ENCODE data around the gene AFF1.

The AFF1 gene

GRCh38 chr4:87068583-87069021 is 133.8 kb downstream of the AFF1 start:
- no peak for TF ChIP-seq RAD21 (IDR thresholded peaks at IDR 0.05; ENCODE audit: low read depth)
- no peak for TF ChIP-seq EP300 (IDR thresholded peaks at IDR 0.05; ENCODE audit: borderline replicate concordance)
- TF ChIP-seq, protein P1, sequence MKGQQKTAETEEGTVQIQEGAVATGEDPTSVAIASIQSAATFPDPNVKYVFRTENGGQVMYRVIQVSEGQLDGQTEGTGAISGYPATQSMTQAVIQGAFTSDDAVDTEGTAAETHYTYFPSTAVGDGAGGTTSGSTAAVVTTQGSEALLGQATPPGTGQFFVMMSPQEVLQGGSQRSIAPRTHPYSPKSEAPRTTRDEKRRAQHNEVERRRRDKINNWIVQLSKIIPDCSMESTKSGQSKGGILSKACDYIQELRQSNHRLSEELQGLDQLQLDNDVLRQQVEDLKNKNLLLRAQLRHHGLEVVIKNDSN (IDR thresholded peaks at IDR 0.05) = no peak
- no peak for TF ChIP-seq FOXM1 (IDR thresholded peaks at IDR 0.05; ENCODE audit: borderline replicate concordance, low read depth)
- no peak for TF ChIP-seq TAF1 (IDR thresholded peaks at IDR 0.05; ENCODE audit: low read depth)
- TF ChIP-seq TEAD4 (IDR thresholded peaks at IDR 0.05) = no peak
- no peak for TF ChIP-seq NFIC (IDR thresholded peaks at IDR 0.05)
- no peak for TF ChIP-seq MAX (IDR thresholded peaks at IDR 0.05)
- no peak for TF ChIP-seq EGR1 (IDR thresholded peaks at IDR 0.05)
- no peak for TF ChIP-seq CREB1 (IDR thresholded peaks at IDR 0.05; ENCODE audit: low read depth)
- TF ChIP-seq ZBTB7A (IDR thresholded peaks at IDR 0.05; ENCODE audit: low read depth) = no peak
- TF ChIP-seq YY1 (IDR thresholded peaks at IDR 0.05; ENCODE audit: low read depth) = no peak
- no peak for TF ChIP-seq CEBPB (IDR thresholded peaks at IDR 0.05)
- no peak for TF ChIP-seq REST (IDR thresholded peaks at IDR 0.05; ENCODE audit: low read depth)
- no peak for TF ChIP-seq TCF12 (IDR thresholded peaks at IDR 0.05; ENCODE audit: low read depth)

DNA sequence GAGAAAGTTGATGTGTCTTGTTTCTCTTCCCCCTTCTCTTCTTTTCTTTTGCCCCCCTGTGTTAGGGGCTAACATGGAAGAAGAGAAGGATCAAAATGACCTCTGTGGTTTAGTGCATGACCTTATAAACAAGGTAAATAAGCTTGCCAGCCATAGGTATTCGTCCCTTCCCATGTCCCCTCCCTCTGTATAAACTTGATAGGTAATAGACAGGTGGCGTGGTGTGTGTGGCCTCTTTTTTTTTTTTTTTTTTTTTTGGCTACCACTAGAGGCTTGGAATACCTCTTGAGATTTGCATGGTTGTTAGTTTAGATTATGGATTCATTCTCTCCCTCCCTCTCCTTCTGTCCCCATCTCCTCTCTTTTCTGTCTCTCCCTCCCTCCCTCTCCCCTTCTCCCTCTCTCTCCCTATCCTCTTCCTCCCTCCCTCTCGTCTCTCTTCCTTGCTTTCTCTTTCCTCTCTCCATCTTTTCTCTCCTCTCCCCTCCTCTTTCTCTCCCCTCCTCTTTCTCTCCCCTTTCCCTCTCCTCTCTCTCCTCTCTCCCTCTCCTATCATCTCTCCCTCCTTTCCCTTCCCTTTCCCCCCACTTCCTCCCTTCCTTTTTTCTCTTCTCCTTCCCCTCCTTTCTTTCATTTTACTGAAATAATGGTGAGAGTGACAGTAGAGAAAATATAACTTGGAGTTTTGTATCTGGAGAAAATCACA is 134.4 kb downstream of the AFF1 start:
- TF ChIP-seq CREB1 (IDR thresholded peaks at IDR 0.05; ENCODE audit: low read depth) (no peak), CEBPB (IDR thresholded peaks at IDR 0.05) (no peak), YY1 (IDR thresholded peaks at IDR 0.05; ENCODE audit: low read depth) (no peak), TAF1 (IDR thresholded peaks at IDR 0.05; ENCODE audit: low read depth) (no peak), NFIC (IDR thresholded peaks at IDR 0.05) (no peak), ZBTB7A (IDR thresholded peaks at IDR 0.05; ENCODE audit: low read depth) (no peak), TCF12 (IDR thresholded peaks at IDR 0.05; ENCODE audit: low read depth) (no peak), MAX (IDR thresholded peaks at IDR 0.05) (no peak), REST (IDR thresholded peaks at IDR 0.05; ENCODE audit: low read depth) (no peak), EGR1 (IDR thresholded peaks at IDR 0.05) (no peak)

- no peak for TF ChIP-seq MAX (IDR thresholded peaks at IDR 0.05)
- no peak for TF ChIP-seq TEAD4 (IDR thresholded peaks at IDR 0.05)
- TF ChIP-seq CREB1 (IDR thresholded peaks at IDR 0.05; ENCODE audit: low read depth) = no peak
- TF ChIP-seq RAD21 (IDR thresholded peaks at IDR 0.05; ENCODE audit: low read depth) = no peak
Measured at GRCh38 chr4:87071401-87071800, 136.6 kb downstream of the AFF1 start.

DNA sequence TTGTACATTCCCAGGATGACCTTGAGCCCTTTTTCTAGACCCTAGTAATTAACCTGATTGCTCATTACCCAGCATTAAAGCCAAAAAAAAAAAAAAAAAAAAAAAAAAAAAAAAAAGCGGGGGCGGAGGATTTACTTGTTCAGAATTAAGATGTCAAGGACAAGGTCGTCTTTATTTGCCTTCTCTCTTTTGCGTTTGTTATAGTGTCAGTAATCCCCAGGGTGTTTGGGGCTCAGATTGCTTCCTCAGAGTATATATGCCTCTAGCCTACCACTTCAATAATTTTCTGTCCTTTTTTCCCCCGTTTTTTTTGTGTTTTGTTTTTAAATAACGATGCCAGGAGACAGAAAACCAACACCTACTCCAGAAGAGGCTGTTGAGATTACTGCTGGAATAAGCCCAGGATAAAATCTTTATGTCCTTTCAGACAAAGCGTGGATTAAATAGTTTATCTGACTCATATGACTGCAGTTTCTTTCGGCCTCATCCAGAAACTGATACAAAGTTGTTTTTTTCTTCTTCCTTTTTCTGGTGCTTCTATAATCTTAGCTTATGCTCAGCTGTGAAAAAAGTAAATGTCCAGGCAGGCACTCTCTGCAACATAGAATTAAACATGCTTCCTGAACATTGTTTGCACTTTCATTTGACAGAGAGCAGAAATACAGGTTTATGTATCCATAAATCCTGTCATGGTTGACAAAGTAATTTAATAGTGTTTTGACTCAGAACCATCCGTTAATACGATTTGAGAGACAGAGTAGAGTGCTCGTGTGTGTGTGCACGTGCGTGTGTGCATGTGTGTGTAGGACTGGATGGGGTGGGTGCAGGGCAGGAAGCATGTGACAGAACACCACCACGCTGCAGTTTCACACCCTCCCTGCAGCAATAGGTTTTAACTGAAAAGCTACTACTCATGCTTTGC is 138.6 kb downstream of the AFF1 start:
- no peak for TF ChIP-seq CREB1 (IDR thresholded peaks at IDR 0.05; ENCODE audit: low read depth)
- TF ChIP-seq, protein P1 (IDR thresholded peaks at IDR 0.05) = peak; percentile 40; the same call in 1 of the 2 replicates
- 0 out of 2 replicates have a peak, but pooled peaks have one; percentile 32 for TF ChIP-seq TCF12 (IDR thresholded peaks at IDR 0.05; ENCODE audit: low read depth)
- peak; percentile 22; the same call in 1 of the 2 replicates for TF ChIP-seq EP300 (IDR thresholded peaks at IDR 0.05; ENCODE audit: borderline replicate concordance)
- TF ChIP-seq MAX (IDR thresholded peaks at IDR 0.05) = peak; percentile 87
- TF ChIP-seq FOXM1 (IDR thresholded peaks at IDR 0.05; ENCODE audit: borderline replicate concordance, low read depth) = peak; percentile 36; the same call in 1 of the 2 replicates

DNA sequence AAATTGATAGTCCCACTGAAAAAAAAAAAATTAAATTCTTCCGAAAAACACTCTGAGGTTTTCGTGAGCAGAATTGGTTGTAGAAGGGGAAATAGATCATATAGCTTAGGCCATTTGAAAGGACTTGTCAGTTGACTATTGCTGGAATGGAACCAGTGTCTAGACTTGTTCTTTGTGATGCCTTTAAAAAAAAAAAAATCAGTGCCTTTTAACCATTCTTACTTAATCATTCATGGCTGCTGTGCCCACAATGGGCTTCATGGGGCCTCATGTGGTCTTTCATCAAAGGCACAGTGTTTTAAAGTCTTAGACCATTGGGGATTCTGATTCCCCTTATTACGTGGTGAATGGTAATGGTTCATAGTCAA is 139.3 kb downstream of the AFF1 start:
- TF ChIP-seq MAX (IDR thresholded peaks at IDR 0.05) = no peak; the same call in 1 of the 2 replicates
- TF ChIP-seq ZBTB7A (IDR thresholded peaks at IDR 0.05; ENCODE audit: low read depth) = no peak
- TF ChIP-seq TAF1 (IDR thresholded peaks at IDR 0.05; ENCODE audit: low read depth) = no peak
- no peak for TF ChIP-seq CREB1 (IDR thresholded peaks at IDR 0.05; ENCODE audit: low read depth)
- no peak for TF ChIP-seq CEBPB (IDR thresholded peaks at IDR 0.05)
